SJSA1 (cell line): Measurements from ENCODE around the gene HOXB7. TPM values are rescaled to one million over a fixed set of nuclear protein-coding genes. Genes with fewer than 3 reads are reported as not detected.

ENCODE experiments used
- DNase-seq, 2 experiments: peaks; one replicate each; pipeline ENCODE4 v3.0.0-alpha.2; 2015 to 2020; ENCODE audit warnings: low spot score in 2 of 2, low read depth in 1 of 2
- H3K27ac ChIP-seq: fragments of 250-450 bp; sonication (Bioruptor Pico); 2 replicates; pipeline ENCODE4 v1.5.1; 2020; ENCODE audit warnings: mild to moderate bottlenecking, moderate library complexity
- H3K27me3 ChIP-seq: fragments of 250-450 bp; sonication (Bioruptor Pico); replicated peaks from 2 replicates; pipeline ENCODE4 v1.5.1; 2020; ENCODE audit warnings: mild to moderate bottlenecking, moderate library complexity
- H3K36me3 ChIP-seq: fragments of 250-450 bp; sonication (Bioruptor Pico); 2 replicates; pipeline ENCODE4 v1.5.1; 2020; ENCODE audit warnings: mild to moderate bottlenecking
- H3K4me1 ChIP-seq: fragments of 250-450 bp; sonication (Bioruptor Pico); replicated peaks from 2 replicates; pipeline ENCODE4 v1.6.1; 2021; ENCODE audit warnings: mild to moderate bottlenecking
- H3K4me3 ChIP-seq: fragments of 250-450 bp; sonication (Bioruptor Pico); 2 replicates; pipeline ENCODE4 v1.5.1; 2020; ENCODE audit warnings: mild to moderate bottlenecking
- H3K9me3 ChIP-seq: fragments of 250-450 bp; sonication (Bioruptor Pico); replicated peaks from 2 replicates; pipeline ENCODE4 v1.5.1; 2020; ENCODE audit warnings: mild to moderate bottlenecking
- total RNA-seq: library from RNA; depleted of rRNA; stranded (reverse); fragments of >200 nt; shearing (Covaris generic); gene quantifications from 2 replicates; pipeline ENCODE4 v1.2.3, GENCODE V29; 2014

HOXB7 gene
- total RNA-seq, 1 experiment from 2014 or later, result 23.0 TPM

DNA sequence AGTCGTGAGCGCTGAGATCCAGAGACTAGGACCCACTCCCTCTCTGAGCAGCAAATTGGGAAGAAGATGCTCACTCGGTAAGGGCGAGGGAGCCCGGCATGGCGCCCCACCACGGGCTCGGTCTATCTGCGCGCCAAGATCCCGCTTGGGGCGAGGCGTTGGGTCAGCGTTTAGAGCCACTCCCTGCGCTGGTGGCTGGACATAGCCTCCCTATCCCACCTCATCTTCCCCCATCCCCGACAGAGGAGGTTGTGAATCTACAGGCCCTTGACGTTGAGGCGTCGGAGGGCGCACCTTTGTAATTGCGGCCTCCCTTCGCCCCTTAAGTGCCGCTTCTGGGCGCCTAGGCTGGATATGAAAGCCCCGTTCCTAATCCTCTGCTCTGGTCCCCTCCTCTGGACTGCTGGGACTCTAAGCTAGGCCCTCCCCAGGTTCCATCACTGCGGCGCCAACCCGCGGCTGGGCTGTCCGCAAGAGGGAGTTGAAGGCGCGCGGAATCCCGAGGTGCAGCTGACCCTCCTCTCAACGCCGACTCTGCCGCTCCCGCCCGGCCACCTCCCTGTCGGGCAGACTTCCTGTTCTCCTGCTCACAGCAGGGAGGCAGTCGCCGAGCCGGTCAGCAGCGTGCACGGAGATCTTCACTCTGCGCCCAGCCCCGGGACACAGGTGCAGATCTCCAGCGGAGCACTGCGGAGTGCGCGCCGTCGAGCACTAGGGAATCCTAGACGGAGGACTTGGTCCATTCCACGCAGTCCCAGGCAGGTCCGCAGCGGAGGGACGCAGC is 31.4 kb upstream of the HOXB7 start:
- Histone ChIP-seq H3K4me1 (peaks cover 8% of the 10 kb centered on the region), H3K4me3 (no peak overlapping the region), H3K36me3 (no peaks in the 10 kb centered on the region), H3K27me3 (peaks cover 99% of the 10 kb centered on the region), H3K27ac (no peak overlapping the region), H3K9me3 (no peaks in the 10 kb centered on the region)
- no peak for DNase-seq

DNA sequence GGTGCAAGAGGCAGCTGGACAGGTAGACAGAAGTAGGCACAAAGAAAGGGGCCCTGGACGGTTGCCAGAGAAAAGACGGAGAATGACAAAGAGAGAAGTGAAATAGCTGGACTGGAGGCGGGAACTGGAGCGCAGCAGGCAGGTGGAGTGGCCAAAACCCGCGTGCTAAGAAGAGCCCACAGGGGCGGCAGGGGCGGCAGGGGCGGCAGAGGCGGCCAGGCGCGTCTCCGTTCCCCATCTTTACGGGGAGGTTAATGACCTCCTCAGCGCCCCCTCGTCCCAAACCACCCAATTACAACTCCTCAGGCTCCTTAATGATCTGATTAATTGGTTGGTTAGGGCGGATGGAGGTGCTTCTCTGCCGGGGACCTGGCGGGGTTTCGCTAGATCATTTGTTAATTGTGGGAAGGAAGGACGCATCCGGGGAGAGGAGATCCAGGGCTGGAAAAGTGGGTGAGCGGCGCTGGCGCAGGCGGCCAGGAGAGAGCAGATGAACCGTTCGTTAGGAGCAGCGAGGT is 30.8 kb upstream of the HOXB7 start:
- H3K9me3 ChIP-seq, result no peaks in the 10 kb centered on the region
- DNase-seq, result no peak
- H3K4me3 ChIP-seq, result no peak overlapping the region
- no peak overlapping the region for H3K27ac ChIP-seq
- peaks cover 6% of the 10 kb centered on the region for H3K4me1 ChIP-seq
- peaks cover 99% of the 10 kb centered on the region for H3K27me3 ChIP-seq
- no peaks in the 10 kb centered on the region for H3K36me3 ChIP-seq

DNA sequence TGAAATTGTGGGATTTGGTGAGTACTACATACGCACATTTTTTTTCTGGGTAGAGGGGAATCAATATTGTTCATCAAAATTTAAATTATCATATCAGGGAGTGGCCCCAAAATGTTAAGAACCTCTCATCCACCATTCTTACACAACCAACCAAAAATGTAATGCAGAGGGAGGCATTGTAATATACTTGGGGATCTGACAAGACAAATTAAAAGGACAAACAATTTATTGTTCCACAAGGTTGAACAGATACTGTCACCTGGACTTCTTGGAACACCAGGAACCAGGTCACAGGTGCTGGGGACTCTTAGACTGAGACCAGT is 30.0 kb upstream of the HOXB7 start:
- H3K9me3 ChIP-seq, result no peaks in the 10 kb centered on the region
- H3K36me3 ChIP-seq, result no peaks in the 10 kb centered on the region
- no peak overlapping the region for H3K4me3 ChIP-seq
- no peak overlapping the region for H3K27ac ChIP-seq
- H3K27me3 ChIP-seq, result peaks cover 96% of the 10 kb centered on the region
- H3K4me1 ChIP-seq, result 0 out of 2 replicates have a peak, but pooled peaks cover 3% of the 10 kb centered on the region
- DNase-seq, result no peak

DNA sequence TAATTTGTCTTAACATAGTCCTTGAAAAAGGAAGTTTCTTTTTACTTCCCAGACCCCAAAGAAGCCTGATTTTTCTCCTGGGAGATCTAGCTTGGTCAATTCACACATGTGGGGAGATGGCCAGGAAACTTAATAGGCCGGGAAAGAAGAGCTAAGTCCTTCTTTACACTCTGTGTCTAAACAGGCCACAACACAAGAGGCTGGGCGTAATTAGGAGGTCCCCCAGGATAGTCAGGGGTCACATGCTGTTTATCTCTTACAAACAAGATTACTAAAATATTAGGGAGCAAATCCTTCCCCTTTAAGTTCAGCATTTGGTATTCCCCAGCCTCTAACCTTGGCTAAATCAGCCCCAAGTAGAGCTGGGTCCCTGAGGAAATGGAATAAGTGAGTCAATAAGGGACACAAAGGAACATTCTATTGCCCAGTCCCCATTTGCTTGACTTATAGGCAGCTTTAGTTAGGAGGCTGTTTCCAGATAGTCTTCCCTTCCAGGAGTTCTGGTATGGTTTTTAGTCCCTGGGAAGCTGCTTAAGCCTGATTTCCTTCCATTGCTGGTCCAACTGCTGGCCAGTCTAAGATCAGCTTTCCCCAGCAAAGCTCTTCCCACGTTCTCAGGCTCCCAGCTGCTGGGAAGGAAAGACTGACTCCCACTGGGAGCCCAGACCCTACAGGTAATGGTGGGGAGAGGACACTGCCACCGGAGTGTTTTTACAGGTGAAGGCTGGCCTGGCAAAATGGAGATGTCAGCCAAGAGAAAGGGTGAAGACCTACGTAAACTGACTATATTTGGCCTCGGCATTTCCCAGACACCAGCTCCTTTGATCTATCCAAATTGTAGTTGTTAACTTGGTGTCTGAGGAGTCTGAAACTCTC is 29.4 kb upstream of the HOXB7 start:
- DNase-seq, result no peak
- H3K27ac ChIP-seq, result no peak overlapping the region
- no peak overlapping the region for H3K4me3 ChIP-seq
- peaks cover 96% of the 10 kb centered on the region for H3K27me3 ChIP-seq
- 0 out of 2 replicates have a peak, but pooled peaks cover 3% of the 10 kb centered on the region for H3K4me1 ChIP-seq
- H3K36me3 ChIP-seq, result no peaks in the 10 kb centered on the region
- H3K9me3 ChIP-seq, result no peaks in the 10 kb centered on the region

DNA sequence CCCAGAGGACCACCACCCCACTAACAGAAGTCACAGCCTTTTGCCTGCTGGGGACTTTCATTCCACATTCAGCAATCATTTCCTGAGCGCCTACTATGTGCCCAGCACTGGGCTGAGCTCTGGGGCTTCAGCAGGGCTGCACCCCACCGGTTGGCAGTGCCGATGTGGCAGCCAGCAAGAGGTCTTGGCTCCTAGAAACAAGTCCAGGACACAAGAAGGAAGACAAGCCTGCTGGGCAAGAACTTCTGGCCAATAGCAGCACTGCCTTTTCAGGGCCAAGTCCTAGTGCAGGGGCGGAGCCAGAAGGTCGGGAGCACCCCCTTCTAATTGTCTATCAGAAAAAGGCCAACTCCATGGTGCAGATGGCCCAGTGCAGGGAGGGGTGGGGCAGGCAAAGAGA is 28.3 kb upstream of the HOXB7 start:
- Histone ChIP-seq H3K36me3 (no peaks in the 10 kb centered on the region), H3K27me3 (peaks cover 96% of the 10 kb centered on the region), H3K4me1 (0 out of 2 replicates have a peak, but pooled peaks cover 3% of the 10 kb centered on the region)

DNA sequence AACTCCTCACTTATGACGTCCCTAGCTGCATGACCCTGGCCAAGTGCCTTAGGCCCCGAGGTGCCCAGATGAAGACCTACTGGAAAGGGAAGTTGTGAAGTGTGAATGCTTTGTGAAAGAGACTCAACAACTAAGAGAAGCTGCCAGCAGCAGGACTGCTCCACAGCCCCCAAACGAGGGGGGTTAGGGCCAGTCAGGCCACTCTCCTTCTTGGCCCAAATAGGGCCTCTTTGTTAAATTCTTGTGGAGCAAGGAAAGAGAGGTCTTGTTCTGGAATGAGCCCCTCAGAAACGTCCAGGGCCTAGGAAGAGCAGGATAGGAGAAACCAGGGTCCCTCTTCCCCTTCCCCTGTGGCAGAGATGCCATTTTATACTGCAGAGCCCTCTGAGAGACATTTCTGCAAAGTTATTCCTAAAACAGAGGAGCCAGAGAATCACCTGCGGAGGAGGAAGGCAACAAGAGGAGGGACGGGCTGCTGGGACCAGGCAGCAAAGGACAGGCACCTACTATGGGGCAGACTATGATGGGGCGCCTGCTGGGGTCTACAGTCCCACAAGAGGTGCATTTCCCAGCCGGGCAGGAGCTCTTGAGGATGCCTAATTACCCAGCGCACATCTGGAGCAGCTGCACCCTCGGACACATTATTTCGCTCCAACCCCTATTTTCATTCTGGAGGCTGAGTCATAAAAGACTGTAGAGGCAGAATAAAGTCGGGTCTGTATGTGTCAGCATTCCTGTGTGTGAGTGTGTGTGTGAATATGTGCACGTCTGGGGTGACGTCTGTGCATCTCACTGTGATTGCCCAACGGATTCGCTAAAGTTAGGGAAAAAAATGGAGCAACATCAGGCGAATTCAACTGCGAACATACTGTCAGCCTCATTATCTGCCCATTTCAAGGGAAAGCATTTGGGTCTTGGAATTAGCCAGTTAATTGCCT is 26.8 kb upstream of the HOXB7 start:
- no peak overlapping the region for H3K27ac ChIP-seq
- H3K27me3 ChIP-seq, result peaks cover 96% of the 10 kb centered on the region
- H3K36me3 ChIP-seq, result no peaks in the 10 kb centered on the region
- no peak overlapping the region for H3K4me3 ChIP-seq
- 0 out of 2 replicates have a peak, but pooled peaks cover 3% of the 10 kb centered on the region for H3K4me1 ChIP-seq
- H3K9me3 ChIP-seq, result no peaks in the 10 kb centered on the region
- peak in 1 of 2 experiments; percentile 33 for DNase-seq

More for the DNA sequence above, 28.3 kb upstream of the HOXB7 start:
- Histone ChIP-seq H3K9me3 (no peaks in the 10 kb centered on the region), H3K4me3 (no peak overlapping the region), H3K27ac (no peak overlapping the region)
- no peak for DNase-seq

DNA sequence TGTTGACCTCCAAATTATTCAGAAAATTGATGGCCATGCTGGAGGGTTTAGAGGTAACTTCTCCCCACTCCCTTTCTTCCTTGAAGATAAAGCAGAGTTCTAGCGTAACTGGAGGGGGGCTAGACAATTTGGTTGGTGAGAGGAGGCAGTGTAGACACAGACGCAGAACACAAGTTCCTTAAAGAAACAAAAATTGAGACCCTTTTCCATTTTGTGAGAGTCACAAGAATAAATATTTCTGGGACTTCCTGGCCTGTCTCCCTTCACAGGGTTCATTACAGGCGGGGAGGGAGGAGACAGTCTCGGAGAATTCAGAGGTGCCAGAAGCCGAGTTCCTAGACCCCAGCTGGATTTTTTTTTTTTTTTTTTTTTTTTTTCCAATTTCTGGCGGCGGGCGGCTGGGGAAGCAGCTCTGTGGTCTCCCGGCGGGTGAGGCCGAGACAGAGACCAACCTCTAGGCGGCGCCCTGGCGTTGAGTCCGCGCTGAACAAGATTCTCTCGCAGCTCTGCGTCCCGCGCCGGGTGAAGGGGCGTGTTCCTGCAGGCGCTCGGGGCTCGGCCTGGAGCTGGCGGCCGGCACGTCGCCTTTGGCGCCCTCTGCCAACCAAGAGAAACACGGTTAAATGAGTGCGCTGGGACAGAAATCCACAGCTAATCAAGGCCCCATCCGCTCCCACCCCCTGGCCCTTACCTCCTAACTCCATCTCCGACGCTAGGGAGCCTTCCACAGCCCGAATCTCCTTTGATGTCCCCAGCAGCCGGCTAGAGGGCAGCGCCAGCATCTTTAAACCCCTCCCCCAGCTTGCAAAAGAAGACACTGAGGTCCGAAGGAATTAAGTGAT is 25.6 kb upstream of the HOXB7 start:
- Histone ChIP-seq H3K27me3 (peaks cover 96% of the 10 kb centered on the region), H3K4me3 (no peak overlapping the region), H3K4me1 (0 out of 2 replicates have a peak, but pooled peaks cover 3% of the 10 kb centered on the region), H3K9me3 (no peaks in the 10 kb centered on the region), H3K36me3 (no peaks in the 10 kb centered on the region), H3K27ac (no peak overlapping the region)
- peak; percentile 80 to 98 for DNase-seq

DNA sequence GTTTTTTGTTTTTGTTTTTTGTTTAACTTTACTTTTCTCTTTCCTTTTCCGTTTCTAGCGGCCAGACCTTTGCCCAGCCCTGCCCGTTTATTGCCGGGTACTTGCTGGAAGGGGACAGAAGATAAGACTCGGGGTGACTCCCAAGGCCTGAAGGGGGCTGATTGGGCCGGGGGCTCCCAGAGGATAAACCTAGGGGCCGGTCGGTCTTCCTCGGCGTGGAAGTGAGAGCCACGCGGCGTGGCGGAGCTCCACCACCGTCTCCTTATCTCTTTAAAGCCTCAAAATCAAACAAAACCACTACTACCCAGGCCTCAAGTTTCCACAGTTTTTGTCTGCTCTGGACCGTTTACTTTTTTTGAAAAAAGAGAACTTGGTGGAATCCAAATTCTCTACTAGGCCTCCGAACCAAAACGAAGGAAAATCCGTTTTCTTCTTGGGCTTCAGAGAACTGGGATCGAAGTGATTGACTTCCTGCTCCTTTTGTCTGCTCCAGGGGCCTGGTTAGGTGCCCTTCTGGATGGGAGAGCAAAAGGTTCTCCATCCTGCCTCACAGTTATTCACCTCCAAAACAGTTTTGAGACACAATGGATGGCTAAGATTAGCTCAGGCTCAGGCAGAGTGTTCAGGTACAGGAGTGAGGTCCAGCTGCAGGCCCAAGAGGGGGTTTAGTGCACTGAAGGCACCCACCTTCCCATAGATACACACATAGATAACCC is 23.8 kb upstream of the HOXB7 start:
- Histone ChIP-seq H3K36me3 (no peaks in the 10 kb centered on the region), H3K27me3 (peaks cover 96% of the 10 kb centered on the region), H3K4me1 (0 out of 2 replicates have a peak, but pooled peaks cover 3% of the 10 kb centered on the region), H3K27ac (no peak overlapping the region), H3K4me3 (no peak overlapping the region), H3K9me3 (no peaks in the 10 kb centered on the region)
- DNase-seq, result no peak

DNA sequence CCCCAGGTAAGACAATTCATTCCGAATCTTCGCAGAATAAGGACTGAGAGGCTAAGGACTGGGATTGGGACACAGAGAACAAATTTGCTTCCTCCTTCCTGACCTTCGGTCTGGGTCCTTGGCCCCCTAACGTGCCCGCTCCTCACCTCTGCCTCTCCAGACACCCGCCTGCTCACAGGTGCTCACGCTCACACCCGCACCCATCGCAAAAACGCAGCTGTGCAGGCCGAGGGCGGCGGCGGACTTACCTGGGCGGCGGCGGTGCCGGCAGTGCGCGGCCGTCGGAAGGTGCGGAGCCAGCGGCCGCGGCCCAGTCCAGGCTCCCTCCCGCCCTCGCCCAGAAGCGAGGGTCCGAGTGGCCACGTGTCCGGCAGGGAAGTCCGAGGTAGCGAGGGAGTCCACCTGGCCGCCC is 22.5 kb upstream of the HOXB7 start:
- Histone ChIP-seq H3K36me3 (no peaks in the 10 kb centered on the region), H3K4me3 (no peak overlapping the region), H3K4me1 (0 out of 2 replicates have a peak, but pooled peaks cover 3% of the 10 kb centered on the region), H3K9me3 (no peaks in the 10 kb centered on the region), H3K27ac (no peak overlapping the region), H3K27me3 (peaks cover 96% of the 10 kb centered on the region)
- DNase-seq, result no peak

DNA sequence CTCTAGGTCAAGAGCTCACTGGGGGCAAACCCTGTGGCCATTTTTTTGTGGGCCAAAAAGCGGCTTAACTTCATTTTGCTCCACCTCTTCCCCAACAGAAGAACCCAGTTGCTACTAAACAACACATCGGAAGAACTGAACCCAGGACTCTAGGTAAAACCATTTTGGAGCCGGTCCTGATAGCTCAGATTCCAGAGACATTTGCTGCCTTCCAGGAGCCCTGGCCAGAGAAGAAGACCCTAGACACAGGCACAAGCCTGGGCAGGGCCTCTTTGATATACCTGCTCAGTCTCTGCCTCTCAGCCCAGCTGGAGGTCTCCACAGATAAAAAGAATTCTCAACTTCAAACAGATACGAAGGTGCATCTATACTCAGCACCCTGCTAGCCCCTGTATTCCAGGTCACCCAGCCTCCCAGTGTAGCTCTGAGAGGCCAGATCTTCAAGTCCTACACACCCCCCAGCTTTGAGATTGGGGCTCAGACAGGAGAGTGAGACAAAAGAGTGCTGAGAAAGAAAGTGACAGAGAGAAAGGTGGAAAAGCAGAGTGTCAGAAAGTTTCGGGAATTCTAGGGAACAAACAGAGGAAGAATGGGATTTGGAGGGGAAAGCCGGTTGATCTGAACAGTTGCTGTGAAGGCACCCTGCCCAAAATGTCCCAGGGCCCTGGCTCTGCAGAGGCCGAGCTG is 21.9 kb upstream of the HOXB7 start:
- DNase-seq, result no peak
- Histone ChIP-seq H3K36me3 (no peaks in the 10 kb centered on the region), H3K27me3 (peaks cover 96% of the 10 kb centered on the region), H3K9me3 (no peaks in the 10 kb centered on the region), H3K4me1 (0 out of 2 replicates have a peak, but pooled peaks cover 3% of the 10 kb centered on the region), H3K4me3 (no peak overlapping the region), H3K27ac (no peak overlapping the region)

DNA sequence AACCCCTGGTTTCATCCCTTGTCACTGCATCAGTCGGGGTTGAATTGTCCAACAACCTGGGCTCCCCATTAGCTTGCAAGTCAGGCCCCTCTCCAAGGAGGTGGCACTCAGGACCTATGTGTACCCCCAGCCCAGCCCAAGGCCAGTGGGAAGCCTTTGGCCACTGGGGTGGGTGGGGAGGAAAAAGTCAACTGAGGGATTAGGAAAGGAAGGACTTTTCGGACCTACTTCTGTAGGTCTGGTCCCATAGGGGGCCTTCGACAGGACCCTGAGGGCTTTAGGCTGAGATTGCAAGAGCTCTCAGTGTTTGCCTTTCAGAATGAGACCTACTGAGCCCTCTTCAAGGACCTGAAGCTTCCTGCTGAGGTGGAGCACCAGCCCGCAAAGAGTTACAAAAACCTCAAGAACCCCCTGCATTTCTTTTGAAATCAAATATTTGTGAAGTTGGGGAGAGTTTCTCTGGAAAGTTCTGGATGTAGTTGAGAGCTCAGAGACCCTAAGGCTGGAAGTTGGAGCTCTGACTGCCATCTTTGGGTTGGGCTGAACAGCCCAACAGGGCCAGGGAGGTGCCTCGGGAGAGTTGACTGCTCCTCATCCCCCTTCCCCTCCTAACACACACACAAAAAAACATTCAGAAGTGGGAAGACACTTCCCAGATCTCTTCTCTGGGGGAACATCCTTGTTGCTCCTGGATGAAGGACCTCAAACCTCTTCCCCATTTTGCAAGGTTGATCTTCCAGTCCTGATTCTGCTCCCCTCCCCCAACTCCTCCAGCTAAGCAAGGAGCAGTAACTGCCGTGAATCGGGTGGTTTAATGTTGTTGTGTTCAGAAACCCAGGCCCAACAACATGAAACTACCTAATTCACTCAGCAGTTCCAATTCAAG is 21.1 kb upstream of the HOXB7 start:
- no peak for DNase-seq
- Histone ChIP-seq H3K27me3 (peaks cover 97% of the 10 kb centered on the region), H3K4me1 (0 out of 2 replicates have a peak, but pooled peaks cover 3% of the 10 kb centered on the region), H3K4me3 (no peak overlapping the region), H3K9me3 (no peaks in the 10 kb centered on the region), H3K36me3 (no peaks in the 10 kb centered on the region), H3K27ac (no peak overlapping the region)
